Mucosa of rectum (tissue), 2 donors: ENCODE data around the gene LRRC4B.

Experiments used
- H3K27ac ChIP-seq, 2 donors: one replicate each; pipeline ENCODE4 v1.7.0; 2013; ENCODE audit warnings: inconsistent platforms in 2 of 2, low read depth in 2 of 2, low read length in 2 of 2
- H3K27me3 ChIP-seq, 2 donors: one replicate each; pipeline ENCODE4 v1.7.0; 2013; ENCODE audit warnings: low read length in 2 of 2; ENCODE audit not compliant: control insufficient read depth in 2 of 2, insufficient read depth in 2 of 2
- H3K36me3 ChIP-seq, 2 donors: one replicate each; pipeline ENCODE4 v1.7.0; 2013; ENCODE audit warnings: low read length in 2 of 2; ENCODE audit not compliant: control insufficient read depth in 2 of 2, insufficient read depth in 2 of 2
- H3K4me1 ChIP-seq, 2 donors: one replicate each; pipeline ENCODE4 v1.7.0; 2013; ENCODE audit warnings: low read length in 2 of 2, mild to moderate bottlenecking in 1 of 2; ENCODE audit not compliant: control insufficient read depth in 2 of 2, insufficient read depth in 2 of 2
- H3K4me3 ChIP-seq, 2 donors: one replicate each; pipeline ENCODE4 v1.7.0; 2013; ENCODE audit warnings: low read length in 2 of 2
- H3K9ac ChIP-seq, 2 donors: one replicate each; pipeline ENCODE4 v1.7.0; 2013; ENCODE audit warnings: low read length in 2 of 2, low read depth in 1 of 2, mild to moderate bottlenecking in 1 of 2
- H3K9me3 ChIP-seq, 2 donors: one replicate each; pipeline ENCODE4 v1.7.0; 2013; ENCODE audit warnings: low read length in 2 of 2; ENCODE audit not compliant: control insufficient read depth in 2 of 2
- donor health status: healthy.
- donor health status: Normal muscosa, but diverticular disease.

Gene LRRC4B

DNA sequence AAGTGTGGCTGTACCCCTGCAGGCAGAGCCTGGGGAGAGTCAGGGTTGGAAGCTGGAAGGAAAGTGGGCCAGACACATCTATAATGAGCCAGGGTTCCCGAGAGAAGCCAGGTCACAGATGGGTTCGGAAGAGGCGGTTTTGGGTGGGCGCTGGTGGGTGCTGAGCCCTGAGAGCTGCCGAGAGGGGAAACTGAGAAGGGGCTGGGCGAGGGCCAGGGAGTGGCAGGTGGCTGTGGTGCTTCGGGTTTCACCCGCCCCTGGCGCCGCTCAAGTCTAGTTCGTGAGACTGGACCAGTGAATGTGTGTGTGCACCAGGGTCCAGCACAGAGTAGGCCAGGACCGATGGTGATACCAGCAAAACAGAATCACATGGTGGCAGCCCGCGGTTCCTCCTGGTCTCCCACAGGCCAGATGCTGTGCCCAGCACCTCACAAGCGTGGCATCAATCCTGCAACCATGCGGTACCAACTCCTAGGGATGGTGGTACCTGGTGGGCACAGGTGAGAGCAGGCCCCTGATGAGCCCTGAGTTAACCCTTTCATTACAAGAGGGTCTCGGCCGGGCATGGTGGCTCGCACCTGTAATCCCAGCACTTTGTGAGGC is 1.8 kb upstream of the LRRC4B start:
- Histone ChIP-seq H3K36me3 (no peaks in the 10 kb centered on the region), H3K9ac (no peak overlapping the region), H3K4me3 (no peak overlapping the region), H3K27me3 (peaks cover 5 to 19% of the 10 kb centered on the region in 2 donors), H3K4me1 (no peaks in the 10 kb centered on the region), H3K9me3 (no peaks in the 10 kb centered on the region), H3K27ac (no peak overlapping the region)

DNA sequence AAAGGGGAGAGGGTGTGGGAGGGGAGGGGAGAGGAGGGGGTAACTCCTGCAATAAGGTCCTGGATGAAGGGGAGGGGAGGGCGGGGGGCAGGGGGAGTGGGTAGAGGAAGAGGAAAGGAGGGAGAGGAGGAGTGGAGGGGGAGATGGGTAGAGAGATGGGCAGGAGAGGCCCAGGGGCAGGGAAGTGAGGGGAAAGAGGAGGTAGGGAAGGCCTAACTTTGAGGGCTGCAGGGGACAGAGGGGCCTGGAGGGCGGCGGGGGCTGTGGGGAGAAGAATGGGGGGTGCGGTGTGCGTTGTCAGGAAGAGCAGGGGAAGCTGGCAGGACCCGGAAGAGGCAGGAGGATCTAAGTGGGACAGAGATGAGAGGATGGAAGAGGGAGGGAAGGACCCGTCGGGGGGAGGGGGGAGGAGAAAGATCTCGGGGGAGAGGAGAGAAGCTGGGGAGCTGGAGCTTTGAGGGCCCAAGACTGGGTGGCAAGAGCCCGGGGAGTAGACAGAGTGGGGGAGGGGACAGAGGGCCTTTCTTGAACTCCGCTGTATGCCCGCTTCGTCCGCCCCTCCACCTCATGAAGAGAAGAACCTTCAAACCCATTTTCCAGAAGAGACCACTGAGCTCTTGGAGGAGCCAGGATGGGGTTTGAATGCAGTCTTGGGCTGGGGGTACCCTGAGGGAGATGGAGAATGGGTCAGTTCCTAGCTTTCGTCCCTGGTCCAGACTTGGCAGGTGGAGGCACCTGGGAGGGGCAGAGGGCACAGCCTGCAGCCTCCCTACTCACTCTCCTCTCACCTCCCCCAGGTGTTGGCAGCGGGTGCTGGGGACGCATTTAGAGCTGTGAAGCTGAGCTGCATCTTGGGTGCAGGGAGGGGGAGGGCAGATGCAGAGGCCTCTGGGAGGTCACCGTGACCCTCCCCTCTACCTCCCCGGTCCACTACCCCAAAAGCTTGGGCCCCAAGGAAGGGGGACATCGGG is 778 bp upstream of the LRRC4B start:
- Histone ChIP-seq H3K27me3 (peaks cover 8 to 28% of the 10 kb centered on the region in 2 donors), H3K27ac (no peak overlapping the region), H3K9me3 (no peaks in the 10 kb centered on the region), H3K4me3 (no peak overlapping the region), H3K36me3 (no peaks in the 10 kb centered on the region), H3K4me1 (no peaks in the 10 kb centered on the region), H3K9ac (no peak overlapping the region)

DNA sequence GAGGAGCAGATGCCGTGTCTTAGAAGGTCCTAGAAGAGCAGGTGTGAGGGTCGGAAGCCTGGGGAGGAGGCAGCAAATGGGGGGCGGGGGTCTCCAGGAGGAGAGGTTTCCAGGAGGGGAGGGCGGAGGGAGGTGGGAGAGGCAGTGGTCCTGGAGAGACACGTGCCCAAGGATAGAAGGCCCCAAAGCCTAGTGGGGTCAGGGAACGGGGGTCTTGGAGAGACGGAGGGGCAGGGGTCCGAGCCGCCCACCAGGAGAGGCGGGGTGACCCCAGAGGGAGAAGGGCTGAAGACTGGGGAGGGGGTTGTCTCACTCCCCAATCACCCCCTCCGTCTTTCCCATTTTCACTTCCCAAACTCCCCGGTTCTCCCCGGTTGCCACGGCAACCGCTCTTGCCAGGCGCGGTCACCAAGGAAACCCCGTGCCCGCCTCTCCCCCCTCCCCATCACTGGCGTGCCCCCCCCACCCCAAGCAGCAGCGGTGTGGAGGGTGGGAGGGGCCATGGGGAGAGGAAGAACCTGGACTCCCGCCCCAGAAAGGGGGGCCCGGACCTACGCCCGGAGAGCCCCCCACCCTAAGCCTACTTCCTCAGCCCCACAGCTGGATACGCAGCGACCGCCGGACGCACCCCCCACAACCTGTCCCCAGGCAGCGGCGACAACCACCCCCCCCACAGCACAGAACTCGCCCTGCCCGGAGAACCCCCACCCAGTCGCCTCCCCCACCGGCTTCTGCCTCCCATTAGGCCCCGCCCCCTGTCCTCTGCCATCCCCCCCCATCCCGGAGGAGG is 988 bp downstream of the LRRC4B start:
- Histone ChIP-seq H3K4me1 (no peaks in the 10 kb centered on the region), H3K9me3 (no peaks in the 10 kb centered on the region), H3K9ac (no peak overlapping the region), H3K27me3 (peaks cover 9 to 34% of the 10 kb centered on the region in 2 donors), H3K27ac (no peak overlapping the region), H3K4me3 (no peak overlapping the region), H3K36me3 (no peaks in the 10 kb centered on the region)

DNA sequence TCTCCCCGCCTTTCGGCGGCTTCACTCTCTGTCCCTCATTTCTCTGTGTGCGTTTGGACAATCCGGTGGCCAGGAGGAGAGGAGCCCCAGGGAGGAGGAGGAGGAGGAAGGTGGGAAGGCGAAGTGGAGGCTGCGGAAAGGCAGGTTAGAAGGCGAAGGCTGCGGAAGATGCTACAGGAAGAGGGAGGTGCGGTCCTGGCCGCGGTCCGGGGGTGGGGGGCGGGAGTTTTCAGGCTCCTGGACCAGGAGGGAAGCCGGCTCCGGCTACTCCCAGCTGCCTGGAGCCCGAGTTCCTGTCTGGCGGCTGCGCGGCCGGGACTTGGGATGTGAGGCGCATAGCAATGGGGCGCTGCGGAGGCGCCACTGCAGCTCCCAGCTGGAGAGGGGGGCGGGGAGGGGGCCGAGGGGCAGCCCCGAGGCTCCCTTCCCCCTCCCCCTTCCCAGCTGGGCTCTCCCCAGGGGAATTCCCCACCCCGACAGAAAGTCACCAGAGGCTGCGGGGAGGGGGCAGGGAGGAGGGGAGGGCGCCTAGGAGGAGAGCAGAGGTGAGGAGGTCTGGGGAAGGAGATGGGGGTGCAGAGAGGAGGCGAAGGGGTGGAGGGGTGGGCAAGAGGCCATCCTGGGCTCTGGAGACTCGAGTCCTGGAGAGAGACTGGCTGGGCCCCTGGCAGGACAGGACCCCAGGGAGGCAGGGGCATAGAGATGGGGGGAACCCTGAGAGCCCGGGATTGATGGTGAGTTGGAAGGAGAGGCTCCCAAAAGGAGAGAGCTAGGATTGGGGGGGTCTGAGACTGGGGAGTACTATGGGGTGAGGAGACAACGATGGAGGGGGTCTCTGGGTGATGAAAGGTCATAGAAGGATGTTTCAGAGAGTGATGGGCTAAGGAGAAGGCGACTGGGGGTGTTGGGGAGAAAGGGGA is 2.0 kb downstream of the LRRC4B start:
- no peaks in the 10 kb centered on the region for H3K4me1 ChIP-seq
- H3K27me3 ChIP-seq: peaks cover 10 to 34% of the 10 kb centered on the region in 2 donors
- no peak overlapping the region for H3K27ac ChIP-seq
- no peaks in the 10 kb centered on the region for H3K36me3 ChIP-seq
- no peak overlapping the region for H3K9ac ChIP-seq
- no peak overlapping the region for H3K4me3 ChIP-seq
- H3K9me3 ChIP-seq: no peaks in the 10 kb centered on the region

DNA sequence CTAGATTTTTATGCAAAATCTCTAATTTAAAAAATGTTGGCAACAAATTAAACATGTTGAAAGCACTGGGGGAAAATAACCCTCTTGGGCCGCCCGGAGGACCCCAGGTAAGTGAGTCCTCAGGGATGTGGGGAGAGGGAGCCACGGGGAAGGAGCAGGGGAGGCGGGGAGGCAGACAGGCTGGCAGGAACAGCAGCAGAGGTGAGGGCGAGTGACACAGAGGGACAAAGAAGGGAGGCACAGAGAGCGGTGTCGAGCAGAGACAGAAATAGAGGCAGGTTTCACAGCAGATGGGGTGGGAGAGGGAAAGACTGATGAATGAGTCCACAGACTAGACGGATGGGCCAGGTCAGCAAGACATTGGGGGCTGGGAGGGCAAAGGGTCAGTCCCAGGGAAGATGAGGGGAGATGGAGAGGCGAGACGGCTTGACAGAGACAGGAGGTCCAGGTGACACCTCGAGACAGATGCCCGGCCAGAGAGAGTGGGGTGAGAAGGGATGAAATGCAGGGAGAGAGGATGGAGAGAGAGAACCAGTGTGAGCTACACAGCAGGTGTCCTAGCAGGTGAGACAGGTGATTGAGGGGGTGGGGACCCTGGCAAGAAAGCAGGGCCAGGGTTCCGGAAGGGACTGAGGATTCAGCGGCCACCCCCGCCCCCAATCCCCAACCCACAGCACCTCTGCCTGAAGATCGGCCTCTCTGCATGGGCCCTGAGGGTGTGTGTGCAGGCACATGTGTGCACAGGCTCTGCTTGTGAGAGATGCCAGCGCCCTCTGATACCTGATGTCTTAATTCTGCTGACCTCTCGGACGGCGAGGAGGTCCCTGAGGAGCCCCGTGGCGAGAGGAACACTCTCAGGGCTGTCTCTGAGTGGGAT is 3.8 kb downstream of the LRRC4B start:
- Histone ChIP-seq H3K27me3 (peaks cover 10 to 29% of the 10 kb centered on the region in 2 donors), H3K27ac (no peak overlapping the region), H3K36me3 (no peaks in the 10 kb centered on the region), H3K9ac (no peak overlapping the region), H3K4me1 (no peaks in the 10 kb centered on the region), H3K9me3 (no peaks in the 10 kb centered on the region), H3K4me3 (no peak overlapping the region)

DNA sequence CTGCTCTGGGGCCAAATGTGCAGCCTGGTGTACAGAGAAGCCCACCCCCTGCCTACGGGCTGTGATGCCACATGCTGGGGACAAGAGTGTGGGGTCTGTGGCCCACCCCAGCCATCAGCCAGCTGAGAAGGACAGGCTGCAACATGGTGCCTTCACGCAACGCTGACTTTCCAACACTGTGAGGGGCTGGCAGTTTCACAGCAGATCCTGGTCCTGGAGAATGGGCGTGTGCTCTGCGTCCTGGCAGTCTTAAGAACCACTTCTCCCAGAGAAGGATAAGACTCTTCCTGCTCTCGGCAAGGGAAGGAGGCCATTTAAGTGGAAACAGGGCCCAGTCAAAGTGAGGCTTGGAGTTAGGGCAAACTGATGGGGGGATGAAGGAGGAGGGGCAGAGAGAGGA is 4.6 kb downstream of the LRRC4B start:
- H3K9ac ChIP-seq: no peak overlapping the region

DNA sequence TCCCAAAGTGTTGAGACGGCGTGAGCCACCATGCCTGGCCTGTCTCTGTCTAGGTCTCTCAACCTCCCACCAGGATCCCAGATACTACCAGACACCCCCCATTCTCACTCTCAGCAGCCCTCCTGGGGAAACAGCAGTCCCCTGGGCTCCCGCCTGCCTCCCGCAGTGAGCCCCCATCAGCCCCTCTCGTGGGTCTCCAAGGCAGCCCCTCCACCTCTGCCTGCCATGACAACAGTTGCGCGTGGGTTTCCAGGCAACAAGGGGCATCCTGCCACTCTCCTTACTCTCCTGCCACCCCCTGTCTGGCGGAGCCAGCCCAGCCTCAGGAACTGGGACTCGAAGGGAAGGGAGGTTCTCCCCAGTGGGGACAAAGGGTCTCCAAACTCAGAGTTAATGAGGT is 5.2 kb downstream of the LRRC4B start:
- Histone ChIP-seq H3K9ac (no peak overlapping the region), H3K27ac (no peak overlapping the region), H3K4me1 (no peaks in the 10 kb centered on the region), H3K27me3 (peaks cover 10 to 29% of the 10 kb centered on the region in 2 donors), H3K4me3 (no peak overlapping the region), H3K9me3 (no peaks in the 10 kb centered on the region), H3K36me3 (no peaks in the 10 kb centered on the region)

More for the DNA sequence above, 4.6 kb downstream of the LRRC4B start:
- Histone ChIP-seq H3K27ac (no peak overlapping the region), H3K27me3 (peaks cover 10 to 29% of the 10 kb centered on the region in 2 donors), H3K9me3 (no peaks in the 10 kb centered on the region), H3K4me1 (no peaks in the 10 kb centered on the region), H3K4me3 (no peak overlapping the region), H3K36me3 (no peaks in the 10 kb centered on the region)

DNA sequence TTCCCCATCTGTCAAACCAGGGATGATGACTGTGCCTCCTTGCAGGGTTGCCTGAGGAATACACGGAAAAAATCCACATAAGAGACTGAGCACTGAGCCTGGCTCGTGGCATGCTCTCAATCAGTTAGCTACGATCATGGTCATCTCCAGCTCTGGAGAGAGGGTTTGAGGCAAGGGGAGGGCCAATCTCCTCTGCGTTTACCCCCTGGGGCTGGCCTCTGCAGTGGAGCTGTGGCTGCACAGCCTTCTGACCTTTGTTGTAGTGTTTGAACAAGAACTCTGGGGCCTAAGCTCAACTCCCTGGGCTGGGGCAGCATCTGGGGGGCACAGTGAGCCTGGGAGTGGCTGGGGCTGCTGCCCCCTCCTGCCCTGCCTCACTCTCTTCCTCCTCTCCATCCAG is 5.9 kb downstream of the LRRC4B start:
- Histone ChIP-seq H3K9me3 (no peaks in the 10 kb centered on the region), H3K27ac (no peak overlapping the region), H3K4me3 (no peak overlapping the region), H3K9ac (no peak overlapping the region), H3K36me3 (no peaks in the 10 kb centered on the region), H3K27me3 (peaks cover 11 to 29% of the 10 kb centered on the region in 2 donors), H3K4me1 (no peaks in the 10 kb centered on the region)

DNA sequence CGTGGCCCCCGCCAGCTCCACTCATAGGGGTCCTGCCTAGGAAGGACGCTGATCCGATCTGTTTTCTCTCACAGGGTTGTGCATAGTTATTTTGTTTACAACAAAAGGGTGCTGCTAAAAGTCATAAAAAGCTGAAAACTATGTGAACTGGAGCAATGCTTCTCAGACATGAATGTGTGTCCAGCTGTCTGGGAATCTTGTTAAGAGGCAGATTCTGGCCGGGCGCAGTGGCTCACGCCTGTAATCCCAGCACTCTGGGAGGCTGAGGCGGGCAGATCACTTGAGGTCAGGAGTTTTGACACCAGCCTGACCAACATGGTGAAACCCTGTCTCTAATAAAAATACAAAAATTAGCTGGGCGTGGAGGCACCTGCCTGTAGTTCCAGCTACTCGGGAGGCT is 8.6 kb downstream of the LRRC4B start:
- Histone ChIP-seq H3K4me1 (peaks cover 0 to 3% of the 10 kb centered on the region in 2 donors), H3K4me3 (no peak overlapping the region), H3K27ac (no peak overlapping the region), H3K9ac (no peak overlapping the region), H3K27me3 (peaks cover 19 to 25% of the 10 kb centered on the region in 2 donors), H3K36me3 (no peaks in the 10 kb centered on the region), H3K9me3 (no peaks in the 10 kb centered on the region)
